Prostate gland (tissue), 2 donors: ENCODE measurements around the gene LRRC53. TPM values are rescaled to one million over a fixed set of nuclear protein-coding genes. Genes with fewer than 3 reads are reported as not detected.

Source experiments
- DNase-seq: peaks from one replicate; pipeline ENCODE4 v3.0.0-alpha.2; 2019; ENCODE audit warnings: low spot score
- H3K27ac ChIP-seq, 2 donors: fragments of 200-600 bp; sonication (generic); 2 replicates each; pipeline ENCODE4 v1.5.1; 2017 to 2019
- H3K27me3 ChIP-seq: fragments of 200-600 bp; sonication (generic); replicated peaks from 2 replicates; pipeline ENCODE4 v1.5.1; 2019; ENCODE audit not compliant: insufficient read depth
- H3K36me3 ChIP-seq, 2 donors: fragments of 200-600 bp; sonication (generic); 1 replicate in 1 of 2; 2 replicates in 1 of 2; pipeline versions ENCODE4 v1.5.1 to v1.8.1; 2017 to 2019
- H3K4me1 ChIP-seq: fragments of 200-600 bp; sonication (generic); replicated peaks from 2 replicates; pipeline ENCODE4 v1.5.1; 2019
- H3K4me3 ChIP-seq, 2 donors: fragments of 200-600 bp; sonication (generic); 2 replicates each; pipeline ENCODE4 v1.5.1; 2017 to 2019
- H3K9me3 ChIP-seq: fragments of 200-600 bp; sonication (generic); 2 replicates; pipeline ENCODE4 v1.5.1; 2017
- CTCF ChIP-seq, 4 experiments: fragments of 200-600 bp in 2 of 4; fragments of 450-650 bp in 2 of 4; sonication (generic) in 2 of 4; IDR thresholded peaks; 1 replicate in 3 of 4; 2 replicates in 1 of 4; pipeline ENCODE4 v1.5.1; 2016 to 2019; ENCODE audit warnings: antibody characterized with exemption in 4 of 4, mild to moderate bottlenecking in 2 of 4, moderate library complexity in 2 of 4
- POLR2A ChIP-seq: fragments of 450-650 bp; IDR thresholded peaks from one replicate; pipeline ENCODE4 v1.6.1; 2016; ENCODE audit warnings: antibody characterized with exemption, mild to moderate bottlenecking
- POLR2AphosphoS5 ChIP-seq: sonication (generic); formaldehyde crosslinking; IDR thresholded peaks from one replicate; pipeline ENCODE4 v1.6.1; 2017; ENCODE audit warnings: antibody characterized with exemption
- WGBS: methylation state at CpG from one replicate; pipeline ENCODE4 v1.1.5; 2018; 5-methylcytosine and 5-hydroxymethylcytosine counted together
- intact Hi-C: fragments of 100-400 bp; cut with DNase I; formaldehyde crosslinking; loops from one replicate; pipeline ENCODE4 v1.14.2; 2022
- total RNA-seq, 2 donors: library from RNA; depleted of rRNA; stranded (reverse); fragments of >200 nt; gene quantifications; one replicate each; pipeline ENCODE4 v1.1.0, GENCODE V29; 2016

Gene LRRC53
- total RNA-seq, 2 donors from 2014 or later = not detected

DNA sequence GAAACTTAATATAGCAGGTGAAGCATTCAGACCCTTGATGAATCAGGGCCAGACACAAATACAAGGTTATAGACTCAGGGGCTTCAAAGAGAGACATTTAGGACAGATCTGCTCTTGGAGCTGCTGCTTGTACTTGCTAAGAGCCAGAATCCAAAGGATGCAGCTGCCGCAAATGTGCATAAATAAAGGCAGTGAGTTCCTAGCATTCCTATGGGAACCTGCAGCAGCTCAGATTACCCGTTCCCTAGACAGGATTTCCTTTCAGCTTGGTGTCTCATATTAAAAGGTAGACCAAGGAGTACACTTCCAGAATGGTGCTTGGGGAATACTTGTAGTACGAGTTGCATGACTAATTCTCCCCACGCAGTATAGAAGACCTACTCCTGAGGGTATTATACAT is 9.7 kb upstream of the LRRC53 start:
- whole genome bisulfite sequencing = 26% methylated on average over 4 of the region's 4 CpGs
- Histone ChIP-seq H3K4me1 (no peaks in the 10 kb centered on the region), H3K27me3 (no peaks in the 10 kb centered on the region), H3K9me3 (no peaks in the 10 kb centered on the region), H3K27ac (no peak overlapping the region), H3K4me3 (no peak overlapping the region), H3K36me3 (no peaks in the 10 kb centered on the region)
- DNase-seq = no peak
- TF ChIP-seq POLR2AphosphoS5 = no peak
- intact Hi-C loops = no loop called here

- TF ChIP-seq POLR2AphosphoS5 (no peak), POLR2A (no peak), CTCF (IDR thresholded peaks at IDR 0.05) (no peak)
- Histone ChIP-seq H3K4me1 (no peaks in the 10 kb centered on the region), H3K27me3 (no peaks in the 10 kb centered on the region), H3K27ac (no peak overlapping the region), H3K4me3 (no peak overlapping the region), H3K9me3 (no peaks in the 10 kb centered on the region), H3K36me3 (no peaks in the 10 kb centered on the region)
- no peak for DNase-seq
- intact Hi-C loops = no loop called here
- WGBS = 74% methylated on average over 6 of the region's 6 CpGs
Observed at GRCh38 chr1:74517599-74518051, 5.2 kb upstream of the LRRC53 start.

- no peak for DNase-seq
- H3K27ac ChIP-seq = no peak overlapping the region
- H3K4me3 ChIP-seq = no peak overlapping the region
- no peaks in the 10 kb centered on the region for H3K9me3 ChIP-seq
- intact Hi-C loops = no loop called here
- H3K27me3 ChIP-seq = no peaks in the 10 kb centered on the region
- H3K4me1 ChIP-seq = no peaks in the 10 kb centered on the region
- WGBS = 47% methylated on average over 8 of the region's 8 CpGs
- TF ChIP-seq CTCF (IDR thresholded peaks at IDR 0.05) (no peak), POLR2AphosphoS5 (no peak), POLR2A (no peak)
- no peaks in the 10 kb centered on the region for H3K36me3 ChIP-seq
Observed at GRCh38 chr1:74513411-74514300, 1.2 kb upstream of the LRRC53 start.

GRCh38 chr1:74508449-74508848 is 4.0 kb downstream of the LRRC53 start:
- H3K36me3 ChIP-seq = no peaks in the 10 kb centered on the region
- TF ChIP-seq POLR2A (no peak), CTCF (IDR thresholded peaks at IDR 0.05) (no peak), POLR2AphosphoS5 (no peak)
- H3K4me3 ChIP-seq = no peak overlapping the region
- intact Hi-C loops = no loop called here
- no peak for DNase-seq
- H3K4me1 ChIP-seq = no peaks in the 10 kb centered on the region
- H3K27me3 ChIP-seq = no peaks in the 10 kb centered on the region
- 20% methylated on average over 3 of the region's 3 CpGs for WGBS
- H3K27ac ChIP-seq = no peak overlapping the region
- no peaks in the 10 kb centered on the region for H3K9me3 ChIP-seq

DNA sequence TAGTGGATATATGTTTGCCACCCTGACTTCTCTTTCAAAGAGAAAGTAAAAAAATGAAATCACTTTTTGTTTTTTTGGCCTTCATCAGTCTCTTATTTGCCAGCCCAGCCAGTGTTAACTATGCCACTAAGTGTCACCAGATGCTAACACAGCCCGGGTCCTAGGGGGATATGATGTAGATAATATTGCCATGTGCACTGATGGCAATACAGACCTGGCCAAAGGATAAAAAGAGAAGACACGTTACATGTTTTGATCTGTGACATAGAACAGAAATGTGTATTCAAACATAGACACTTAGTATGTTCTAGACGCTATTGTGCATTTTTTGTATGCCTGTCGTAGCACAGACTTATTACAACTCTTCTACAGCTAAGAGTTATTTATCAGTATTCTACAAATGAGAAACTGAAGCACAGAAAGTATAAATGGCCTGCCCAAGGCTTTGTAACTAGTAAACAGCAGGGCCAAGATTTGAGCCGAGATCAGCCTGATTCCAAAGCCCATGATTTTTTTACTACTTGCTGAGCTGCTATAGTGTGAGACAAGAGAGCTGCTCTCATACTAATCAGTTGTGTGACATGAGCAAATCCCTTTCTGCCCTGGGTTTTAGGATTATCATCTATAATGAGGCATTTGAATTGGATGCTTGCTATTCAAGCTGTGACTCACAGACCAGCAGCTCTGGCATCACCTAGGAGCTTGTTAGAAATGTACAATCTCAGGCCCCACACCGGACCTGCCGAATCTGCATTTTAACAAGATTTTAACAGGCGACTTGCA is 6.3 kb downstream of the LRRC53 start:
- Histone ChIP-seq H3K27ac (no peak overlapping the region), H3K36me3 (no peaks in the 10 kb centered on the region), H3K9me3 (no peaks in the 10 kb centered on the region), H3K4me3 (no peak overlapping the region), H3K27me3 (no peaks in the 10 kb centered on the region), H3K4me1 (no peaks in the 10 kb centered on the region)
- intact Hi-C loops = no loop called here
- DNase-seq = no peak
- TF ChIP-seq POLR2AphosphoS5 = no peak
- no peak for TF ChIP-seq POLR2A
- TF ChIP-seq CTCF (IDR thresholded peaks at IDR 0.05) = no peak
- WGBS = 64% methylated on average over 8 of the region's 8 CpGs
